Measurements from ENCODE around the gene GPR25. TPM values are rescaled to one million over a fixed set of nuclear protein-coding genes. Genes with fewer than 3 reads are reported as not detected.

The GPR25 gene
- total RNA-seq, 1 donor from 2014 or later: not detected

- H3K4me1 ChIP-seq: peaks cover 12% of the 10 kb centered on the region
- intact Hi-C loops (cut with micrococcal nuclease): no loop called here
- no peaks in the 10 kb centered on the region for H3K27me3 ChIP-seq (ENCODE audit: low read depth)
- peaks cover 70% of the 10 kb centered on the region for H3K36me3 ChIP-seq
- DNase-seq: no peak
- H3K9me3 ChIP-seq (replicated peaks): no peaks in the 10 kb centered on the region
- H3K4me3 ChIP-seq: no peak overlapping the region
- no peak for TF ChIP-seq CTCF (IDR thresholded peaks at IDR 0.05; ENCODE audit: borderline replicate concordance)
- no peak overlapping the region for H3K27ac ChIP-seq (replicated peaks)
These were observed 15.9 kb upstream of the GPR25 start for GRCh38 chr1:200856716-200857357.

DNA sequence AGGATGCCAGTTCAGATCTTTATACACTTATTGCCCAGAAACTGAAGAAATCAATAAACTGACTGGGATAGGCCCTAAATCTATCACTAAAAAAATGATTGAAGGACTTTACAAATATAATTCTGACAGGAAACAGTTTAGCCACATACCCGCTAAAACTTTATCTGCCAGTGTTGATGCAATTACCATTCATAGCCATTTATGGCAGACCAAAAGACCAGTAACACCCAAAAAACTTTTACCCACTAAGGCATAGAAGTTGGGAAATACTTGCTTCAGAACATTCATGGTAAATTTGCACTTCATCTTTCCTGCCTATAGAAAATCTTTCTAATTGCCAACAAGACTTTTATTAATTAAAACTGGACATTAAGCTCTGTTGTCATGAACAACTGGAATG, 15.0 kb upstream of the GPR25 start:
- Histone ChIP-seq H3K27me3 (ENCODE audit: low read depth) (no peaks in the 10 kb centered on the region), H3K36me3 (peaks cover 69% of the 10 kb centered on the region), H3K4me1 (peaks cover 12% of the 10 kb centered on the region), H3K9me3 (replicated peaks) (no peaks in the 10 kb centered on the region), H3K4me3 (no peak overlapping the region), H3K27ac (replicated peaks) (no peak overlapping the region)
- no peak for TF ChIP-seq CTCF (IDR thresholded peaks at IDR 0.05; ENCODE audit: borderline replicate concordance)
- DNase-seq: no peak
- intact Hi-C loops (cut with micrococcal nuclease): no loop called here

DNA sequence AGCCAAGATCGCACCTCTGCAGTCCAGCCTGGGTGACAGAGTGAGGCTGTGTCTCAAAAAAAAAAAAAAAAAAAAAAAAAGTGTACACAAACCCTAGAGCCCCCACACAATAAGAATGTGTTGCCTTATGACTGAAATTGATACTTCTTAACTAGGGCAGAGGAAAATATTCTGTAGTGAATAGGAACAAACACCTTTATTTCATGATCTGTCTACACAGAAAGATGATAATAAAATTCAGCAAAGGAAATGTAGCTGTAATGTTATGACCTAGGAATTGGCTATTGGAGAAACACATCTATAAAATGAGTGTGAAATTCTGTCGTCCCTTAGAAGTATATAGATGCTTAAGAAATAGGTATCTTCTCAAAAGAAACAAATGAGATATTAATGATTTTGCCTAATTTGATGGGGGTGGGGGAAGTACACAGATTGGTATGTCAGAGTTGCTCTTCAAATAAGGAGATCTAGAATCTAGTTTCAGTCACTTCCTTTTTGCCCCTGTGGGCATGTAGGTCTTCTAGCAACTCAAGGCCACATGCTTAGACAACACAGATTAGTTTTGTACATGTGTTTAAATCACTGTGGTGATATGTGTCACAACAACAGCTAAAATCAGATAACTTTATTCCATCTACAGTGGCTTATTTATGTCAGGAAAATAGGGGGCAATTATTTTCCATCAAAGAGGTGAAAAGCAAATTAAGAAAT, 10.7 kb upstream of the GPR25 start:
- no peaks in the 10 kb centered on the region for H3K27me3 ChIP-seq (ENCODE audit: low read depth)
- DNase-seq: no peak
- intact Hi-C loops (cut with micrococcal nuclease): no loop called here
- H3K9me3 ChIP-seq (replicated peaks): no peaks in the 10 kb centered on the region
- no peak for TF ChIP-seq CTCF (IDR thresholded peaks at IDR 0.05; ENCODE audit: borderline replicate concordance)
- no peak overlapping the region for H3K27ac ChIP-seq (replicated peaks)
- peaks cover 35% of the 10 kb centered on the region for H3K36me3 ChIP-seq
- H3K4me3 ChIP-seq: no peak overlapping the region
- H3K4me1 ChIP-seq: peaks cover 8% of the 10 kb centered on the region

DNA sequence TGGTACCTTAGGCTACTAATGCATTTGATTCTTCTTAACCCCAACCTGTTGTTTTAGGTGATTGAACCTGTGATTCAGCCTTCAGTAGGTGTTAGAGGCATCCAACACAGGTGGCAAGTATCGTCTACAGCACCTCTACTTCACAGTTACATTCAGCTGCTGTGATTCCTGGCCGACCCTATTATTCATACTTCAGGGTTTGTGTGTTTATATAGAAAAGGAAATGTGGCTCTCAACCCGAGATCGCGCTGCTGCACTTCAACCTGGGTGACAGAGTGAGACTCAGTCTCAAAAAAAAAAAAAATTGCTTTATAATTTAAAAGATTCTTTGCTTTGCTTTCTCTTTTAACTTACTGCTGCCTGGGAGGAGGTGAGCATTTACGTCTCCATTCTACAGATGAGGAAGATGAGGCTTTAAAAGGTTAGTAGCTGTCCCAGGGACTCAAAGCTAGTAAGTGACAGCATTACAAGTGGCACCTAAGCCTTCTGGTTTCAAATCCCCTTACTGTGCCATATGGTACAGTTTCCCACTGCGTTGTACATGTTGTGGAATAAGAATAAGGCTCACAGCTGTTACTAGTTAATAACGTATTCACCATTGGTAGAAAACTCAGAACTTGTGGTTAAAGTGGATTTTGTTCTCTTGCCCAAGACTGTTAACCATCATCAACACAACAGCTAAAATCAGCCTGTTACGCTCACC, 9.9 kb upstream of the GPR25 start:
- H3K27ac ChIP-seq (replicated peaks): no peak overlapping the region
- intact Hi-C loops (cut with micrococcal nuclease): no loop called here
- H3K9me3 ChIP-seq (replicated peaks): no peaks in the 10 kb centered on the region
- H3K36me3 ChIP-seq: peaks cover 27% of the 10 kb centered on the region
- H3K4me1 ChIP-seq: peaks cover 10% of the 10 kb centered on the region
- no peak for DNase-seq
- no peaks in the 10 kb centered on the region for H3K27me3 ChIP-seq (ENCODE audit: low read depth)
- H3K4me3 ChIP-seq: no peak overlapping the region
- TF ChIP-seq CTCF (IDR thresholded peaks at IDR 0.05; ENCODE audit: borderline replicate concordance): no peak

GRCh38 chr1:200866116-200866515, 6.7 kb upstream of the GPR25 start:
- H3K4me3 ChIP-seq: no peak overlapping the region
- H3K4me1 ChIP-seq: peaks cover 10% of the 10 kb centered on the region
- H3K27ac ChIP-seq (replicated peaks): no peak overlapping the region
- no peak for DNase-seq
- peaks cover 15% of the 10 kb centered on the region for H3K36me3 ChIP-seq
- H3K9me3 ChIP-seq (replicated peaks): no peaks in the 10 kb centered on the region
- peaks cover 24% of the 10 kb centered on the region for H3K27me3 ChIP-seq (ENCODE audit: low read depth)
- intact Hi-C loops (cut with micrococcal nuclease): no loop called here
- TF ChIP-seq CTCF (IDR thresholded peaks at IDR 0.05; ENCODE audit: borderline replicate concordance): no peak

Data from left ventricle myocardium inferior (tissue), 1 donor.